ENCODE results near the gene ST6GALNAC2.

The ST6GALNAC2 gene

GRCh38 chr17:76542984-76543383 is 42.7 kb downstream of the ST6GALNAC2 start:
- H3K27me3 ChIP-seq (ENCODE audit: insufficient read depth, low read length, poor library complexity, severe bottlenecking), result no peaks in the 10 kb centered on the region

DNA sequence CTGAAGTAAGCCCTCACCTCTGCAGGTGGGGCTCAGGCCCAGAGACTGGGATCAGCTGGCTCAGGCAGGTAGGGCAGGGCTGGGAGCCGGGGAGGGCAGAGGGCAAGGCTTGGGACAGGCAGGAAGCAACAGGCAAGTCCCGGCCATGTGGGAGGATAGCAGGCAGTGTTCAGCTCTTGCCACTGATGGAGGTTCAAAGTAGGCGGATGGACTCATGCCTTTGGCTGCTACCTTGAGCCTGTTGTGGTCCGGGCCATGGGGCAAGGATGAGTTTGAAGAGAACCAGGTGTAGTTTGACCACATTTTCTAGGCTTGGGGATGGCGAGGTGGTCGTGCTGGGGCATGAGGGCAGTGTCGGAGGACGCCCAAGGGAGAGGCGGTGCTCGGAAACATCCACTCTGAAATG is 43.1 kb downstream of the ST6GALNAC2 start:
- Histone ChIP-seq H3K4me1 (ENCODE audit: insufficient read depth, low read length, poor library complexity, severe bottlenecking) (peaks cover 58% of the 10 kb centered on the region), H3F3A (ENCODE audit: low read depth) (no peaks in the 10 kb centered on the region; the same call in 1 of the 2 replicates), H3K36me3 (ENCODE audit: insufficient read depth, low read length) (no peaks in the 10 kb centered on the region), H3K9me3 (ENCODE audit: insufficient read depth, low read depth, low read length) (no peaks in the 10 kb centered on the region), H3K79me2 (ENCODE audit: insufficient read depth, low read length) (no peaks in the 10 kb centered on the region; the same call in 1 of the 2 replicates), H3K4me2 (ENCODE audit: low read depth, low read length, poor library complexity, severe bottlenecking) (no peak overlapping the region), H3K4me3 (ENCODE audit: low read length, poor library complexity, severe bottlenecking) (no peak overlapping the region), H3K27me3 (ENCODE audit: insufficient read depth, low read length, poor library complexity, severe bottlenecking) (no peaks in the 10 kb centered on the region), H2AFZ (ENCODE audit: low read length) (no peak overlapping the region), H4K20me1 (ENCODE audit: insufficient read depth, low read length, poor library complexity, severe bottlenecking) (no peaks in the 10 kb centered on the region), H3K9ac (ENCODE audit: low read depth, low read length, poor library complexity, severe bottlenecking) (peak overlapping the region; percentile 69), H3K9me2 (replicated peaks; ENCODE audit: low read depth, low read length) (no peaks in the 10 kb centered on the region)
- no peak for TF ChIP-seq EZH2phosphoT487 (IDR thresholded peaks at IDR 0.05; ENCODE audit: borderline replicate concordance)
- TF ChIP-seq, protein P1, sequence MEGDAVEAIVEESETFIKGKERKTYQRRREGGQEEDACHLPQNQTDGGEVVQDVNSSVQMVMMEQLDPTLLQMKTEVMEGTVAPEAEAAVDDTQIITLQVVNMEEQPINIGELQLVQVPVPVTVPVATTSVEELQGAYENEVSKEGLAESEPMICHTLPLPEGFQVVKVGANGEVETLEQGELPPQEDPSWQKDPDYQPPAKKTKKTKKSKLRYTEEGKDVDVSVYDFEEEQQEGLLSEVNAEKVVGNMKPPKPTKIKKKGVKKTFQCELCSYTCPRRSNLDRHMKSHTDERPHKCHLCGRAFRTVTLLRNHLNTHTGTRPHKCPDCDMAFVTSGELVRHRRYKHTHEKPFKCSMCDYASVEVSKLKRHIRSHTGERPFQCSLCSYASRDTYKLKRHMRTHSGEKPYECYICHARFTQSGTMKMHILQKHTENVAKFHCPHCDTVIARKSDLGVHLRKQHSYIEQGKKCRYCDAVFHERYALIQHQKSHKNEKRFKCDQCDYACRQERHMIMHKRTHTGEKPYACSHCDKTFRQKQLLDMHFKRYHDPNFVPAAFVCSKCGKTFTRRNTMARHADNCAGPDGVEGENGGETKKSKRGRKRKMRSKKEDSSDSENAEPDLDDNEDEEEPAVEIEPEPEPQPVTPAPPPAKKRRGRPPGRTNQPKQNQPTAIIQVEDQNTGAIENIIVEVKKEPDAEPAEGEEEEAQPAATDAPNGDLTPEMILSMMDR (conservative IDR thresholded peaks at IDR 0.05; ENCODE audit: low read length), result no peak

More at GRCh38 chr17:76542984-76543383, 42.7 kb downstream of the ST6GALNAC2 start:
- Histone ChIP-seq H3K36me3 (ENCODE audit: insufficient read depth, low read length) (no peaks in the 10 kb centered on the region), H2AFZ (ENCODE audit: low read length) (no peak overlapping the region), H3K4me3 (ENCODE audit: low read length, poor library complexity, severe bottlenecking) (no peak overlapping the region), H4K20me1 (ENCODE audit: insufficient read depth, low read length, poor library complexity, severe bottlenecking) (no peaks in the 10 kb centered on the region), H3K9me2 (replicated peaks; ENCODE audit: low read depth, low read length) (no peaks in the 10 kb centered on the region), H3K9me3 (ENCODE audit: insufficient read depth, low read depth, low read length) (no peaks in the 10 kb centered on the region), H3K4me2 (ENCODE audit: low read depth, low read length, poor library complexity, severe bottlenecking) (no peak overlapping the region), H3K79me2 (ENCODE audit: insufficient read depth, low read length) (no peaks in the 10 kb centered on the region; the same call in 1 of the 2 replicates), H3F3A (ENCODE audit: low read depth) (peaks cover 1% of the 10 kb centered on the region; the same call in 1 of the 2 replicates), H3K9ac (ENCODE audit: low read depth, low read length, poor library complexity, severe bottlenecking) (peak overlapping the region; percentile 69), H3K4me1 (ENCODE audit: insufficient read depth, low read length, poor library complexity, severe bottlenecking) (peaks cover 62% of the 10 kb centered on the region)
- TF ChIP-seq, protein P1 (conservative IDR thresholded peaks at IDR 0.05; ENCODE audit: low read length), result no peak
- TF ChIP-seq EZH2phosphoT487 (IDR thresholded peaks at IDR 0.05; ENCODE audit: borderline replicate concordance), result no peak

- TF ChIP-seq, protein P1 (conservative IDR thresholded peaks at IDR 0.05; ENCODE audit: low read length), result no peak
- TF ChIP-seq EZH2phosphoT487 (IDR thresholded peaks at IDR 0.05; ENCODE audit: borderline replicate concordance), result no peak
- Histone ChIP-seq H3K9ac (ENCODE audit: low read depth, low read length, poor library complexity, severe bottlenecking) (no peak overlapping the region), H3K27me3 (ENCODE audit: insufficient read depth, low read length, poor library complexity, severe bottlenecking) (no peaks in the 10 kb centered on the region), H3K9me3 (ENCODE audit: insufficient read depth, low read depth, low read length) (no peaks in the 10 kb centered on the region), H3F3A (ENCODE audit: low read depth) (no peaks in the 10 kb centered on the region; the same call in 1 of the 2 replicates), H3K4me1 (ENCODE audit: insufficient read depth, low read length, poor library complexity, severe bottlenecking) (peaks cover 55% of the 10 kb centered on the region), H2AFZ (ENCODE audit: low read length) (no peak overlapping the region), H4K20me1 (ENCODE audit: insufficient read depth, low read length, poor library complexity, severe bottlenecking) (no peaks in the 10 kb centered on the region), H3K4me3 (ENCODE audit: low read length, poor library complexity, severe bottlenecking) (no peak overlapping the region), H3K36me3 (ENCODE audit: insufficient read depth, low read length) (no peaks in the 10 kb centered on the region), H3K9me2 (replicated peaks; ENCODE audit: low read depth, low read length) (no peaks in the 10 kb centered on the region), H3K79me2 (ENCODE audit: insufficient read depth, low read length) (no peaks in the 10 kb centered on the region; the same call in 1 of the 2 replicates), H3K4me2 (ENCODE audit: low read depth, low read length, poor library complexity, severe bottlenecking) (no peak overlapping the region)
These were observed 43.8 kb downstream of the ST6GALNAC2 start for GRCh38 chr17:76541739-76542454.

Measured in Loucy (cell line).